Astrocyte (in vitro differentiated cells and primary cell): Measurements from ENCODE around the gene HK3. TPM values are rescaled to one million over a fixed set of nuclear protein-coding genes. Genes with fewer than 3 reads are reported as not detected.

Source experiments
- DNase-seq: peaks from one replicate; pipeline ENCODE4 v3.0.0-alpha.2; 2010; ENCODE audit warnings: low read depth
- FAIRE-seq: peaks from 2 replicates; lab custom pipeline; 2011; peaks lifted over from hg19 to GRCh38; lab: Jason Lieb, UNC
- H2AFZ ChIP-seq: 2 replicates; pipeline ENCODE4 v1.6.0; 2012; ENCODE audit warnings: low read depth, low read length, inconsistent platforms
- H3K27ac ChIP-seq: 2 replicates; pipeline ENCODE4 v1.5.1; 2011; ENCODE audit warnings: low read depth, low read length, inconsistent platforms
- H3K27me3 ChIP-seq: 2 replicates; pipeline ENCODE4 v1.6.0; 2011; ENCODE audit warnings: low read length, inconsistent platforms; ENCODE audit not compliant: insufficient read depth
- H3K36me3 ChIP-seq: 2 replicates; pipeline ENCODE4 v1.5.1; 2011; ENCODE audit warnings: low read length, inconsistent platforms; ENCODE audit not compliant: insufficient read depth
- H3K4me1 ChIP-seq: 2 replicates; pipeline ENCODE4 v1.5.1; 2011; ENCODE audit warnings: low read length, inconsistent platforms; ENCODE audit not compliant: insufficient read depth
- H3K4me2 ChIP-seq: 2 replicates; pipeline ENCODE4 v1.6.0; 2012; ENCODE audit warnings: low read length, inconsistent platforms
- H3K4me3 ChIP-seq: 2 replicates; pipeline ENCODE4 v1.5.1; 2011; ENCODE audit warnings: low read depth, mild to moderate bottlenecking, low read length, inconsistent platforms; ENCODE audit not compliant: insufficient read depth
- H3K79me2 ChIP-seq: 2 replicates; pipeline ENCODE4 v1.6.0; 2012; ENCODE audit warnings: mild to moderate bottlenecking, low read length, inconsistent platforms; ENCODE audit not compliant: insufficient read depth
- H3K9ac ChIP-seq: 2 replicates; pipeline ENCODE4 v1.6.0; 2012; ENCODE audit warnings: mild to moderate bottlenecking, low read length, inconsistent platforms
- H3K9me3 ChIP-seq: 2 replicates; pipeline ENCODE4 v1.5.1; 2012; ENCODE audit warnings: low read depth, mild to moderate bottlenecking, low read length, inconsistent platforms; ENCODE audit not compliant: insufficient read depth
- H4K20me1 ChIP-seq: 2 replicates; pipeline ENCODE4 v1.6.0; 2012; ENCODE audit warnings: low read length, inconsistent platforms; ENCODE audit not compliant: insufficient read depth
- H3K27ac Mint-ChIP-seq: one replicate; pipeline ENCODE4 v1.8.0; 2021; ENCODE audit warnings: mild to moderate bottlenecking, mixed read lengths; ENCODE audit not compliant: unreplicated experiment
- H3K27me3 Mint-ChIP-seq: one replicate; pipeline ENCODE4 v1.8.0; 2021; ENCODE audit warnings: low read depth, mixed read lengths; ENCODE audit not compliant: unreplicated experiment
- H3K36me3 Mint-ChIP-seq: one replicate; pipeline ENCODE4 v1.8.0; 2021; ENCODE audit warnings: low read depth, mixed read lengths; ENCODE audit not compliant: unreplicated experiment
- H3K4me1 Mint-ChIP-seq: one replicate; pipeline ENCODE4 v1.8.0; 2021; ENCODE audit warnings: low read depth, mixed read lengths; ENCODE audit not compliant: unreplicated experiment
- H3K4me3 Mint-ChIP-seq: one replicate; pipeline ENCODE4 v1.8.0; 2021; ENCODE audit warnings: mild to moderate bottlenecking, moderate library complexity, mixed read lengths; ENCODE audit not compliant: unreplicated experiment
- H3K9me3 Mint-ChIP-seq: one replicate; pipeline ENCODE4 v1.8.0; 2021; ENCODE audit warnings: mild to moderate bottlenecking, mixed read lengths; ENCODE audit not compliant: unreplicated experiment
- EZH2 ChIP-seq: IDR thresholded peaks from 2 replicates; pipeline ENCODE4 v1.6.1; 2012; ENCODE audit warnings: mild to moderate bottlenecking, low read length, inconsistent platforms; ENCODE audit not compliant: insufficient read depth
- total RNA-seq: library from RNA; stranded (reverse); gene quantifications from 2 replicates; pipeline ENCODE4 v1.2.1, GENCODE V29; 2021
- TF ChIP-seq, protein P1 (sequence below): IDR thresholded peaks from 2 replicates; pipeline ENCODE4 v1.5.1; 2011; ENCODE audit warnings: low read depth, mild to moderate bottlenecking, inconsistent platforms, low read length, moderate library complexity; ENCODE audit not compliant: insufficient read depth

HK3 gene
- total RNA-seq, 1 donor from 2014 or later, result not detected

DNA sequence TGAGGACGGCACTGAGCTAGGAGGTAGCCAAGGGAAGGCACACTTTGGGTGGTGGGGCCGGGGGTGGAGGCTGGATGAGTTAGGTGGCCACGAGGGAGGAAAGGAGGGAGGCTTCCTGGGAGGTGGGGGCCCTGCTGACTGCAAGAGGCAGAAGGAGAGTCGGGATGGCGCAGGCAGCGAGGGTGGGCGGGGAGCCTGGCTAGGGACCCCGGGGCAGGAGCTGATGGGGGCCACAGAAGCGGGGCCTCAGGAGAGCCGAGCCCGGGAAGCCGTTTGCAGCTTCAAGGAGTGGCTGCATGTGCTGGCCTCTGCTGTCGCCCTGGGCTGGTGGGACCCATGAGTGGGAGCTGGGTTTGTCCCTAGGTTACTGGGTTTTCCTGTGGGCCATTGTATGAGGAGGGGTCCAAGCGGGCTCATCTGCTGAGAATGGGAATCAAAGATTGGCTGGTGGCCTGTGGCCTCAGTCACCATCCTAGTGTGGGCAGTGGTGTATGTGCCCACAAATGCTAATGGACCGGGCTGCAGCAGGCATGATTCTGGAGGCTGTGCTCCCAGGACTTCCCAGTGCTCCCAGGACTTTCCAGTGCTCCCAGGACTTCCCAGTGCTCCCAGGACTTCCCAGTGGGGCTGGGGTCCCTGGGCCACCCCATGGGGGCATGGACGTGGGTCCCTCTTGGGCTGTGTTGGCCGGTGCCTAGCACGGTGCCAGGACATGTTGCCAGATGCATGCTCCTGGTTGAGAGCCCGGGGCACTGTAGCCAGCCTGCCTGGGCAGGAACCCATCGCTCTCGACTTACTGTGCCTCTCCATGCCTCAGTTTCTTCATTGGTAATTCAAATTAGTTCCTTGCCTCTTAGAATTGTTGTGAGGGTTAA is 48.5 kb downstream of the HK3 start:
- TF ChIP-seq EZH2, result no peak
- TF ChIP-seq, protein P1, sequence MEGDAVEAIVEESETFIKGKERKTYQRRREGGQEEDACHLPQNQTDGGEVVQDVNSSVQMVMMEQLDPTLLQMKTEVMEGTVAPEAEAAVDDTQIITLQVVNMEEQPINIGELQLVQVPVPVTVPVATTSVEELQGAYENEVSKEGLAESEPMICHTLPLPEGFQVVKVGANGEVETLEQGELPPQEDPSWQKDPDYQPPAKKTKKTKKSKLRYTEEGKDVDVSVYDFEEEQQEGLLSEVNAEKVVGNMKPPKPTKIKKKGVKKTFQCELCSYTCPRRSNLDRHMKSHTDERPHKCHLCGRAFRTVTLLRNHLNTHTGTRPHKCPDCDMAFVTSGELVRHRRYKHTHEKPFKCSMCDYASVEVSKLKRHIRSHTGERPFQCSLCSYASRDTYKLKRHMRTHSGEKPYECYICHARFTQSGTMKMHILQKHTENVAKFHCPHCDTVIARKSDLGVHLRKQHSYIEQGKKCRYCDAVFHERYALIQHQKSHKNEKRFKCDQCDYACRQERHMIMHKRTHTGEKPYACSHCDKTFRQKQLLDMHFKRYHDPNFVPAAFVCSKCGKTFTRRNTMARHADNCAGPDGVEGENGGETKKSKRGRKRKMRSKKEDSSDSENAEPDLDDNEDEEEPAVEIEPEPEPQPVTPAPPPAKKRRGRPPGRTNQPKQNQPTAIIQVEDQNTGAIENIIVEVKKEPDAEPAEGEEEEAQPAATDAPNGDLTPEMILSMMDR, result no peak
- FAIRE-seq (no peak), DNase-seq (no peak)
- H3K4me1 Mint-ChIP-seq, result peaks cover 4% of the 10 kb centered on the region
- H3K9me3 ChIP-seq, result no peaks in the 10 kb centered on the region
- no peaks in the 10 kb centered on the region for H3K36me3 ChIP-seq
- H2AFZ ChIP-seq, result no peak overlapping the region
- H3K27me3 ChIP-seq, result peaks cover 9% of the 10 kb centered on the region
- peaks cover 50% of the 10 kb centered on the region for H3K27me3 Mint-ChIP-seq
- H3K9ac ChIP-seq, result no peak overlapping the region
- no peaks in the 10 kb centered on the region for H3K4me1 ChIP-seq
- peaks cover 4% of the 10 kb centered on the region for H3K9me3 Mint-ChIP-seq
- H3K27ac ChIP-seq, result no peak overlapping the region
- no peaks in the 10 kb centered on the region for H3K36me3 Mint-ChIP-seq
- no peak overlapping the region for H3K4me2 ChIP-seq
- H3K4me3 ChIP-seq, result no peak overlapping the region
- no peak overlapping the region for H3K4me3 Mint-ChIP-seq
- no peaks in the 10 kb centered on the region for H4K20me1 ChIP-seq
- no peak overlapping the region for H3K27ac Mint-ChIP-seq
- H3K79me2 ChIP-seq, result no peaks in the 10 kb centered on the region

DNA sequence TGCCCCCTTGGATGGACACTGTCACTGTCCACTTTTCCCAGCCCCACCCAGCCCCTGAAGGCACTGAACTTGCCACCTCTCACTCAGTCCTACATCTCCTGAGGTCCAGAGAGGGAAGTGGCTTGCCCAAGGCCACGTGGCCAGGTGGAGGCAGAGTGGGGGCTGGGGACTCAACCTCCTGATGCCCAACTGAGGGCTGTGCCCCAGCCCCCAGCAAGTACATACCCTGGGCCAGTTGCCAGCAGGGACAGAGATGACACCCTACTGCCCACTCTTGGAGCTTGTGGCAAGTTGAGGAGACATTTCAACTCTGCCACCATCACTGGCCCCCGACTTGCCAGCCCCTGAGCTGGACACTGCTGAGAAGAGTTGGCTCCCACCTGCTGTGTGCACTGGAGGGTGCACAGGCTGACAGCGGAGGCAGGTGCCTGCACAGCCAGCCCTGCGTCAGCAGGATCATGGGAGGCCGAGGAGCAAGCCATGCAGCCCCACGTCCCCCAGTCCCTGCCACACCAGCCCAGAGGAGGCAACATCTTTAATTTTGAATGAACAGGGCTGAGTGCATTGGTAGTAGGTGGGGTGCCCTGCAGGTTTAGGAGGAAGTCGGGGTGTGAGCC is 49.4 kb downstream of the HK3 start:
- Mint-ChIP-seq H3K36me3 (peaks cover 1% of the 10 kb centered on the region), H3K27ac (no peak overlapping the region), H3K4me1 (peaks cover 3% of the 10 kb centered on the region), H3K4me3 (no peak overlapping the region), H3K9me3 (peaks cover 4% of the 10 kb centered on the region), H3K27me3 (peaks cover 51% of the 10 kb centered on the region)
- no peaks in the 10 kb centered on the region for H3K36me3 ChIP-seq
- no peaks in the 10 kb centered on the region for H3K9me3 ChIP-seq
- peaks cover 10% of the 10 kb centered on the region for H3K27me3 ChIP-seq
- no peaks in the 10 kb centered on the region for H4K20me1 ChIP-seq
- no peak for FAIRE-seq
- H3K27ac ChIP-seq, result no peak overlapping the region
- no peaks in the 10 kb centered on the region for H3K4me1 ChIP-seq
- H3K79me2 ChIP-seq, result no peaks in the 10 kb centered on the region
- DNase-seq, result no peak
- no peak overlapping the region for H2AFZ ChIP-seq
- no peak overlapping the region for H3K4me3 ChIP-seq
- no peak overlapping the region for H3K9ac ChIP-seq
- no peak overlapping the region for H3K4me2 ChIP-seq
- TF ChIP-seq EZH2, result no peak
- TF ChIP-seq, protein P1, result no peak
